HepG2 (cell line): ENCODE measurements around the gene TTLL1. TPM values are rescaled to one million over a fixed set of nuclear protein-coding genes. Genes with fewer than 3 reads are reported as not detected.

Source experiments
- ATF1 ChIP-seq: IDR thresholded peaks from 2 replicates; pipeline ENCODE4 v1.6.1; 2016; ENCODE audit warnings: mild to moderate bottlenecking, control low read depth
- FOXC1 ChIP-seq: sonication (generic); formaldehyde crosslinking; IDR thresholded peaks from 2 replicates; pipeline ENCODE4 v1.8.0; 2022; ENCODE audit warnings: mild to moderate bottlenecking, missing genetic modification reagents, borderline replicate concordance
- FOXP1 ChIP-seq, 2 experiments: fragments of 450-650 bp in 1 of 2; IDR thresholded peaks; 2 replicates each; pipeline ENCODE4 v1.6.1; 2017 to 2018; ENCODE audit warnings: antibody characterized with exemption in 1 of 2
- GABPA ChIP-seq, 2 experiments: IDR thresholded peaks; 2 replicates each; pipeline ENCODE4 v1.6.1; 2011 to 2016; ENCODE audit warnings: low read depth in 2 of 2, low read length in 1 of 2, missing biosample characterization in 1 of 2, missing genetic modification characterization in 1 of 2
- HBP1 ChIP-seq: IDR thresholded peaks from 2 replicates; pipeline ENCODE4 v1.6.1; 2016; ENCODE audit warnings: low read depth, control low read depth
- HNF1B ChIP-seq: sonication (generic); formaldehyde crosslinking; IDR thresholded peaks from 2 replicates; pipeline ENCODE4 v1.5.1; 2020; ENCODE audit warnings: mild to moderate bottlenecking, moderate library complexity, missing genetic modification reagents
- JUN ChIP-seq: sonication (generic); formaldehyde crosslinking; IDR thresholded peaks from 2 replicates; pipeline ENCODE4 v1.4.0; 2020; ENCODE audit warnings: mild to moderate bottlenecking, missing genetic modification reagents
- KAT2B ChIP-seq: fragments of 150-350 bp; IDR thresholded peaks from 2 replicates; pipeline ENCODE4 v1.6.1; 2014; ENCODE audit warnings: low read depth, low read length, borderline replicate concordance
- KAT8 ChIP-seq: IDR thresholded peaks from 2 replicates; pipeline ENCODE4 v1.6.1; 2016; ENCODE audit warnings: missing genetic modification reagents, missing compliant biosample characterization
- KMT2B ChIP-seq: IDR thresholded peaks from 2 replicates; pipeline ENCODE4 v1.6.1; 2016; ENCODE audit warnings: missing genetic modification reagents, missing compliant biosample characterization
- NR1H2 ChIP-seq: sonication (generic); formaldehyde crosslinking; IDR thresholded peaks from 2 replicates; pipeline ENCODE4 v1.8.1; 2022; ENCODE audit warnings: low read depth, missing genetic modification reagents, borderline replicate concordance
- NR3C1 ChIP-seq: sonication (generic); formaldehyde crosslinking; IDR thresholded peaks from 2 replicates; pipeline ENCODE4 v1.4.0; 2020; ENCODE audit warnings: missing genetic modification reagents
- PHB2 ChIP-seq: fragments of 450-650 bp; IDR thresholded peaks from 2 replicates; pipeline ENCODE4 v1.6.1; 2018; ENCODE audit not compliant: partially characterized antibody
- PRDM4 ChIP-seq: sonication (generic); formaldehyde crosslinking; IDR thresholded peaks from 2 replicates; pipeline ENCODE4 v1.9.0; 2021; ENCODE audit warnings: missing genetic modification reagents, borderline replicate concordance
- RFX3 ChIP-seq: IDR thresholded peaks from 2 replicates; pipeline ENCODE4 v1.6.1; 2016; ENCODE audit warnings: missing biosample characterization, missing genetic modification reagents
- RFXAP ChIP-seq: sonication (generic); formaldehyde crosslinking; IDR thresholded peaks from 2 replicates; pipeline ENCODE4 v1.4.0; 2020; ENCODE audit warnings: missing genetic modification reagents, borderline replicate concordance
- SIX1 ChIP-seq: sonication (generic); formaldehyde crosslinking; IDR thresholded peaks from 2 replicates; pipeline ENCODE4 v1.4.0; 2020; ENCODE audit warnings: missing genetic modification reagents, borderline replicate concordance
- ZFY ChIP-seq: sonication (generic); formaldehyde crosslinking; IDR thresholded peaks from 2 replicates; pipeline ENCODE4 v1.4.0; 2020; ENCODE audit warnings: missing genetic modification reagents
- ZMYM4 ChIP-seq: sonication (generic); formaldehyde crosslinking; IDR thresholded peaks from 2 replicates; pipeline ENCODE4 v1.8.1; 2023; ENCODE audit warnings: mild to moderate bottlenecking, missing genetic modification reagents
- ZNF180 ChIP-seq: sonication (generic); formaldehyde crosslinking; IDR thresholded peaks from 2 replicates; pipeline ENCODE4 v1.4.0; 2020; ENCODE audit warnings: low read depth, missing genetic modification reagents, borderline replicate concordance
- ZNF251 ChIP-seq: sonication (generic); formaldehyde crosslinking; IDR thresholded peaks from 2 replicates; pipeline ENCODE4 v1.9.0; 2021; ENCODE audit warnings: mild to moderate bottlenecking, missing genetic modification reagents
- ZNF333 ChIP-seq: sonication (generic); formaldehyde crosslinking; IDR thresholded peaks from 2 replicates; pipeline ENCODE4 v1.4.0; 2020; ENCODE audit warnings: mild to moderate bottlenecking, missing genetic modification reagents, borderline replicate concordance
- ZNF337 ChIP-seq: sonication (generic); formaldehyde crosslinking; IDR thresholded peaks from 2 replicates; pipeline ENCODE4 v1.5.1; 2020; ENCODE audit warnings: missing genetic modification reagents, low read depth, mild to moderate bottlenecking, borderline replicate concordance
- ZNF414 ChIP-seq: sonication (generic); formaldehyde crosslinking; IDR thresholded peaks from 2 replicates; pipeline ENCODE4 v1.5.0; 2020; ENCODE audit warnings: missing genetic modification reagents
- ZNF510 ChIP-seq: sonication (generic); formaldehyde crosslinking; IDR thresholded peaks from 2 replicates; pipeline ENCODE4 v1.4.0; 2020; ENCODE audit warnings: low read depth, mild to moderate bottlenecking, missing genetic modification reagents
- ZNF577 ChIP-seq: sonication (generic); formaldehyde crosslinking; IDR thresholded peaks from 2 replicates; pipeline ENCODE4 v1.4.0; 2020; ENCODE audit warnings: mild to moderate bottlenecking, low read depth, missing genetic modification reagents, borderline replicate concordance
- ZNF850 ChIP-seq: sonication (generic); formaldehyde crosslinking; conservative IDR thresholded peaks from 2 replicates; pipeline ENCODE4 v1.9.0; 2021; ENCODE audit warnings: mild to moderate bottlenecking, missing genetic modification reagents
- polyA plus RNA-seq, 8 experiments: library from polyadenylated mRNA; depleted of rRNA in 3 of 8; stranded (reverse) in 7 of 8; unstranded in 1 of 8; fragments of >200 nt; fragmentation: Illumina TruSeq in 4 of 8; extraction: Trizol in 4 of 8; gene quantifications; 2 replicates each; pipeline versions ENCODE4 v1.2.1 to v1.2.3, GENCODE V29; 2011 to 2016; ENCODE audit warnings: low read depth in 4 of 8, missing spikeins in 1 of 8, mixed read lengths in 1 of 8; ENCODE audit not compliant: insufficient read depth in 1 of 8
- total RNA-seq, 5 experiments: library from RNA; depleted of rRNA; stranded (reverse); fragments of >200 nt; fragmentation: Illumina TruSeq; extraction: Trizol; gene quantifications; 2 replicates each; pipeline ENCODE4 v1.2.3, GENCODE V29; 2016; ENCODE audit warnings: low read depth in 1 of 5

Gene TTLL1
- total and polyA plus RNA-seq, 2 of the 13 experiments (the other 11 are each of a cell fraction or from before 2014, with no cell fraction given), result 1.6 to 5.3 TPM

GRCh38 chr22:43050995-43051394 is 38.2 kb downstream of the TTLL1 start (continued):
- TF ChIP-seq RFXAP (no peak), ZNF850 (CRISPR knock-in tag) (no peak), ZNF414 (CRISPR knock-in tag) (no peak), HBP1 (CRISPR knock-in tag) (no peak), ZFY (CRISPR knock-in tag) (peak; percentile 13; the same call in 1 of the 2 replicates), JUN (CRISPR knock-in tag) (no peak), KMT2B (no peak), FOXP1 (IDR thresholded peaks at IDR 0.05) (no peak), FOXP1 (CRISPR knock-in tag; IDR thresholded peaks at IDR 0.05) (no peak), ZNF333 (CRISPR knock-in tag) (no peak), PRDM4 (CRISPR knock-in tag) (no peak), FOXC1 (CRISPR knock-in tag) (no peak), ZNF180 (CRISPR knock-in tag) (no peak), ZMYM4 (CRISPR knock-in tag) (peak; percentile 59; the same call in 1 of the 2 replicates), ZNF337 (CRISPR knock-in tag) (no peak), HNF1B (CRISPR knock-in tag) (0 out of 2 replicates have a peak, but pooled peaks have one; percentile 25), ZNF251 (CRISPR knock-in tag) (no peak), RFX3 (CRISPR knock-in tag) (no peak), ATF1 (CRISPR knock-in tag) (no peak), SIX1 (no peak), NR1H2 (CRISPR knock-in tag) (no peak), NR3C1 (no peak), PHB2 (no peak), KAT8 (CRISPR knock-in tag) (no peak), ZNF577 (CRISPR knock-in tag) (no peak), ZNF510 (CRISPR knock-in tag) (no peak), KAT2B (no peak), GABPA (IDR thresholded peaks at IDR 0.05; ENCODE audit: low read depth, low read length) (no peak), GABPA (CRISPR knock-in tag; IDR thresholded peaks at IDR 0.05; ENCODE audit: low read depth) (no peak)
